Measurements from ENCODE around the gene RAF1.
A peak's percentile ranks its signal among the peaks of the same experiment; 100 is the strongest.

RAF1 gene

GRCh38 chr3:12658593-12659058 is 5.3 kb downstream of the RAF1 start:
- ChIA-PET CTCF (no interaction called here), POLR2A (ENCODE audit: low non-redundant PET) (no interaction called here)
- DNase-seq (ENCODE audit: low spot score) = peak; percentile 10
- peak overlapping the region; percentile 50 for H3K27ac ChIP-seq
- TF ChIP-seq CTCF (conservative IDR thresholded peaks at IDR 0.05; ENCODE audit: low read depth) = no peak

DNA sequence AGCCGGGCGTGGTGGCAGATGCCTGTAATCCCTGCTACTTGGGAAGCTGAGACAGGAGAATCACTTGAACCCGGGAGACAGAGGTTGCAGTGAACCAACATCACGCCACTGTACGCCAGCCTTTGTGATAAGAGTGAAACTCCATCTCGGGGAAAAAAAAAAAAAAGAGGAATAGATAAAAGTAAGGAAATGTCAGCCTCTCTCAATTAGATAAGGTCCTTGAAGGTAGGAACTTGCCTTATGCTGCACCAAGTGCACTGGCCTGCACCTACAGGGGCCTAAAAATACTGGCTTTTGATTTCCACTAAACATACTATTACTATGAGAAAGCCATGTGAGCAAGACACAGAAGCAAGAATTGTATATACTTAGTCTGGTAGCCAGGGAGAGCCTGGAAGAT is 7.1 kb downstream of the RAF1 start:
- TF ChIP-seq CTCF (conservative IDR thresholded peaks at IDR 0.05; ENCODE audit: low read depth) = no peak

DNA sequence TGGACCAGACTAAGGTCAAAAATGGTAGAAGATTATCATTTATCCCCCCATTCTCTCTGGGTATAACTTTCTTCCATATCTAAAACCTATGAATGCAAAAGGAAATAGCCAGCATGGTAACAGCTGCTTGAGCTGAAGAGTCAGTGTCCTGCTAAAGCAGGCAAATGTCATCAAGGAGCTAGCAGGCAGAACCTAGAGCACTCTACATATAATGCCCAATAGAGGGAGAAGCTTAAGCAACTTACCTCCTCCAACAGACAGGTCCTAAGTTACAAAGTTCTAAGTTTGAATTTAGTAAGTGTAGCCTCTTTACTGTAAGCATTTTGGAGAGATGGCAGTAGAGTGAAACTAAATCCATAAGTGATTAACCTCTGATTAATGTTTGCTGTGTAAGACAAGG is 7.7 kb downstream of the RAF1 start:
- TF ChIP-seq CTCF (conservative IDR thresholded peaks at IDR 0.05; ENCODE audit: low read depth) = no peak
- POLR2A ChIA-PET (ENCODE audit: low non-redundant PET) = no interaction called here
- H3K27ac ChIP-seq = no peak overlapping the region
- CTCF ChIA-PET = no interaction called here
- no peak for DNase-seq (ENCODE audit: low spot score)

More for the DNA sequence above, 7.1 kb downstream of the RAF1 start:
- DNase-seq (ENCODE audit: low spot score) = no peak
- POLR2A ChIA-PET (ENCODE audit: low non-redundant PET) = no interaction called here
- CTCF ChIA-PET = no interaction called here
- H3K27ac ChIP-seq = no peak overlapping the region

DNA sequence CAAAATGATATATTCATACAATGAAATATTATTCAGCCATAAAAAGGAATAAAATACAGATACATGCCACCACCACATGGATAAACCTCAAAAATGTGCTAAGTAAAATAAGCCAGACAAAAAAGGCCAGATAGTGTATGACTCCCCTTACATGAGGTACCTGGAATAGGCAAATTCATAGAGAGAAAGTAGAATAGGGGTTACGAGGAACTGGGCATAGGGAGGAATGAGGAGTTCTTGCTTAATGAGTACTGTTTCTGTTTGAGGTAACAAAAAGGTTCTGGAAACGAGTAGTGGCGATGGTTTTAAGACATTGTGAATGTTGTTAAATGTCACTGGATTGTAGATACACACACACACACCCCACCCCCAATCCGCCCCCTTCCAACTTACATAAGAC is 8.2 kb downstream of the RAF1 start:
- CTCF ChIA-PET = no interaction called here
- POLR2A ChIA-PET (ENCODE audit: low non-redundant PET) = no interaction called here

GRCh38 chr3:12653747-12654146 is 10.2 kb downstream of the RAF1 start:
- H3K27ac ChIP-seq = no peak overlapping the region
- ChIA-PET CTCF (no interaction called here), POLR2A (ENCODE audit: low non-redundant PET) (no interaction called here)
- no peak for TF ChIP-seq CTCF (conservative IDR thresholded peaks at IDR 0.05; ENCODE audit: low read depth)
- DNase-seq (ENCODE audit: low spot score) = no peak

More for the DNA sequence above, 8.2 kb downstream of the RAF1 start:
- no peak overlapping the region for H3K27ac ChIP-seq
- TF ChIP-seq CTCF (conservative IDR thresholded peaks at IDR 0.05; ENCODE audit: low read depth) = no peak
- DNase-seq (ENCODE audit: low spot score) = no peak

DNA sequence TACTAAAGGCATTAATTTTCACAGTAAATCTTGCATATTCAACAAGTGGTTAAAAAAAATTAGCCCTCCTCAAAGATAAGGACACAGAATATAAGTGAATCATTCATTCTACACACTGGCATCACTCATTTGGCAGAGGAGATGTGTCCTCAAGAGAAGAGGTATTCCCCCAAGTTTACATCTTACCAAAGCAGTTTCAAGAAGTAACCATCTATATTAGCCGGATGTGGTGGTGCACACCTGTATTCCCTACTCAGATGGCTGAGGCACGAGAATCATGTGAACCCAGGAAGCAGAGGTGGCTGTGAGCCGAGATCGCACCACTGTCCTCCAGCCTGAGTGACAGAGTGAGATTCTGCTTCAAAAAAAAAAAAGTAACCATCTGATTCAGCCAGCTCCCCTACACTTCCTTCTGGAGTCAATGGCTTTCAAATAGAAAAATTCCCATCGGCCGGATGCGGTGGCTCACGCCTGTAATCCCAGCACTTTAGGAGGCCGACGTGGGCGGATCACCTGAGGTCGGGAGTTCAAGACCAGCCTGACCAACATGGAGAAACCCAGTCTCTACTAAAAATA is 15.4 kb downstream of the RAF1 start:
- TF ChIP-seq CTCF (conservative IDR thresholded peaks at IDR 0.05; ENCODE audit: low read depth) = no peak
- CTCF ChIA-PET = no interaction called here
- POLR2A ChIA-PET (ENCODE audit: low non-redundant PET) = interaction anchor here (0.6 kb wide), 1 partner anchor 23 kb away, joined by 6 read pairs; no protein-coding TSS in a partner anchor
- no peak for DNase-seq (ENCODE audit: low spot score)
- H3K27ac ChIP-seq = peak overlapping the region; percentile 27

Data from RWPE1 (cell line).